Measurements from ENCODE around the gene SLC37A3.

The SLC37A3 gene

DNA sequence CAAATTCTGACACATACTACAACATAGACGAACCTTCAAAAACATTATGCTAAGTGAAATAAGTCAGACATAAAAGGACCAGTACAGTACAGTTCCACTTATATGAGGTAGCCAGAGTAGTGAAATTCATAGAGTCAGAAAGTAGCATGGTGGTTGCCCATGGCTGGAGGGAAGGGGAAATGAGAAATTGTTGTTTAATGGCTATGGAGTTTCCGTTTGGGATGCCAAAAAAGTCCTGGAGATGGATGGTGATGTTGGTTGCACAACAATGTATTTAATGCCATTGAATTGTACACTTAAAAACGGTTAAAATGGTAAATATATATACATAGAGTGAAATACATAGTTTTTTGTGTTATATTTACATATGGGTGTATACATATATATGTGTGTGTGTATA, 2.1 kb upstream of the SLC37A3 start:
- DNase-seq (ENCODE audit: low spot score) = no peak

DNA sequence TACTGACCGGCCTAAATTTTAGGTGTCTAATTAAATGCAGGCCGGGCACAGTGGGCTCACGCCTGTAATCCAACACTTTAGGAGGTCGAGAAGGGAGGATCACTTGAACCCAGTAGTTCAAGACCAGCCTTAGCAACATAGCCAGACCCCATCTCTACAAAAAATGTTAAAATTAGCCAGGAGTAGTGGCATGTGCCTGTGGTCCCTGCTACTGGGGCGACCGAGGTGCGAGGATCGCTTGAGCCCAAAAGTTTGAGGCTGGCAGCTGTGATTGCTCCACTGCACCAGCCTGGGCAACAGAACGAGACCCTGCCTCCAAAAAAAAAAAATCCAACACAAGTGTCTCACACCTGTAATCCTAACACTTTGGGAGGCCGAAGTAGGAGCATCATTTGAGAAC, 491 bp upstream of the SLC37A3 start:
- no peak for DNase-seq (ENCODE audit: low spot score)

DNA sequence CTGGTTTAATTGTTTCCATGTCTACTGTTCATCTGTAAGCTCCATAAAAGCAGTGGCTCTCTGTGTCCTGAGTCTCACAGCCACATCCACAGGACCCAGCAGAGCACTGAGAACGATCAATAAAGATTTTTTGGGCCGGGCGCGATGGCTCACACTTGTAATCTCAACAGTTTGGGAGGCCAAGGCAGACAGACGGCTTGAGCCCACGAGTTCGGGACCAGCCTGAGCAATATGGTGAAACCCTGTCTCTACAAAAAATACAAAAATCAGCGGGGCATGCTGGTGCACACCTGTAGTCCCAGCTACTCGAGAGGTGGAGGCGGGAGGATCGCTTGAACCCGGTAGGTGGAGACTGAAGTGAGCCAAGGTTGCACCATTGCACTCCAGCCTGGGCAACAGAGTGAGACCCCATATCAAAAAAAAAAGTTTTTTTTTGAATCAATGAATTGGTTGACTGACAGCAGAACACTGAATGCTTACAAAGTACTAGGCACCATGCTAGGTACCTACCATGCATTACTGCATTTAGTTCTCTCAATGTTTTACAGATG, 4.5 kb downstream of the SLC37A3 start:
- DNase-seq (ENCODE audit: low spot score) = no peak

DNA sequence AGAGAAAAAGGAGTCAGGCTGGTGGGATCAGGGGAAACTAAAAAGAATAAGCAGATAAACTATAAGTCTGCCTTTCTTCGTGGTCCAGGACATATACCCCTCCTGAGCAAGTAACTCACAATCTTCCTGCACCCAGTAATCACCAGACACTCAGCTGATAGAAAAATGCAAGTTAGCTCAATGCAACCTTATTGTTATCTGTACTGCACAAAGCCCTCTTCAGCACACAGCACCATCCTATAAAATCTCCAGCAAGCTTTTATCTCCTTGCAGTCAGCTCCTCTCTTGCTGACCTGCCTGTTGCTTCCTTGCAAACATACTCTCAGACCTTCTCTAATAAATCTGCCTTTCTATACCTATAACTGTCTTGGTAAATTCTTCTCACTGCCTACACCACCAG, 6.7 kb downstream of the SLC37A3 start:
- DNase-seq (ENCODE audit: low spot score) = no peak

DNA sequence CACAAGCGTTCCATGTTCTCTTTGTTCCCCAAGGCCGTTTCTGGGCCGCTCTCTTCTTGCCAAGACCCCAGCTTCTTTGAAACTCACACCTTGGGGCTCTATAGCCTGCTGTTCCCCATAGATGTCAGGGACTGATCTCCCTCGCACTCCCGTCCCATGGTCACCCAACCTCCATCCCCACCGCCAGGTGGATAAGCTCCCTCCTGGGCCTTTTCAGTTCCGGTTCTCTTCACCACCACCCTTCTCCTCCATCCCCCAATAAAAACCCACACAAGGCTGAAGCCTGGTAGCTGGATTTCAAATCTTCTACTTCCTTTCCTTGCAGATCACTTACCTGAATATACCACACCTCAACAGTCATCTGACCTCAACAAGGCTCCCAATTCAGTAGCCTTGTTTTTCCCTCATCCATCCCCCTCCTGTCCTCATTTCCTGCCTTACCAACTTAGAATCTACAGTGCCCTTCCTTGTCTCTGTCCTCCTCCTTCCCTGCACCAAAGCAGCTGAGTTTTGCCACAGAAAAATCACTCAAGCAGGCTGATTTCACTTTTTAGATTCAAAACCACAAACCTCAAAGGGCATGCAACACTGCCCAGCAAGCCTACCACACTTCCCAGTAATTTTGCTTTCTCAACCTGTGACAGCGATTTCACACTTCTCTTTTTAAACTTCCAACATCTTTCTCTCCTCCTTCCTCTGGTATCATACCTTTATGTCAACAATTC, 7.7 kb downstream of the SLC37A3 start:
- DNase-seq (ENCODE audit: low spot score) = peak; percentile 48

DNA sequence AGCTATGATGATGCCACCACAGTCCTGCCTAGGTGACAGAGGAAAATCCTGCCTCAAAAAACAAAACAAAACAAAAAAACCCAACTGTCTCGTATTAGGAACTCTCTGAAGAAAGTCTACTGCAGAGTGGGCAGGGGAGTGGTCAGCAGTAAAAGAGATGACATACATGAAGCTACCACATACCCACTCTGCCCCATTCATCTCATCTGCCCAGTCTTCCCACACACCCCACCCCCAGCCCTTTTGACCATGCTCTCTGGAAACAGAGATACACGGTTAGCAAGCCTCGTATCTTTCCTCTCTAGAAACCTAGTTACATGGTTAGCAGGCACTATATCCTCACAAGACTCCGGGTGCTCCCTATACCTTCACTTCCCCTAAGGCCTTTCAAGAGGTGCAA, 8.3 kb downstream of the SLC37A3 start:
- DNase-seq (ENCODE audit: low spot score) = no peak

DNA sequence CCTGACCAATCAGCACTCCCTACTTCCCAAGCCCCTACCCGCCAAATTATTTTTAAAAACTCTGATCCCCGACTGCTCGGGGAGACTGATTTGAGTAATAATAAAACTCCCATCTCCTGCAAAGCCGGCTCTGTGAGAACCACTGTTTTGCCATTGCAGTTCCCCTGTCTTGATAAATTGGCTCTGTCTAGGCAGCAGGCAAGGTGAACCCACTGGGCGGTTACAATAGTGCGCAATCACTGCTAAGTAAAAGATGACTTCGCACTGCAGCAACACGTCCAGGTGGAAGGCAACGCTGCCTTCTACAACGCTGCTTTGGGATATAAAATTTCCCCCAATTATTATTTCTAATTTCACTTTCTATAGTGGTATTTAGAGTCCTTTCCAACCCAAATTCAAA, 8.9 kb downstream of the SLC37A3 start:
- no peak for DNase-seq (ENCODE audit: low spot score)

DNA sequence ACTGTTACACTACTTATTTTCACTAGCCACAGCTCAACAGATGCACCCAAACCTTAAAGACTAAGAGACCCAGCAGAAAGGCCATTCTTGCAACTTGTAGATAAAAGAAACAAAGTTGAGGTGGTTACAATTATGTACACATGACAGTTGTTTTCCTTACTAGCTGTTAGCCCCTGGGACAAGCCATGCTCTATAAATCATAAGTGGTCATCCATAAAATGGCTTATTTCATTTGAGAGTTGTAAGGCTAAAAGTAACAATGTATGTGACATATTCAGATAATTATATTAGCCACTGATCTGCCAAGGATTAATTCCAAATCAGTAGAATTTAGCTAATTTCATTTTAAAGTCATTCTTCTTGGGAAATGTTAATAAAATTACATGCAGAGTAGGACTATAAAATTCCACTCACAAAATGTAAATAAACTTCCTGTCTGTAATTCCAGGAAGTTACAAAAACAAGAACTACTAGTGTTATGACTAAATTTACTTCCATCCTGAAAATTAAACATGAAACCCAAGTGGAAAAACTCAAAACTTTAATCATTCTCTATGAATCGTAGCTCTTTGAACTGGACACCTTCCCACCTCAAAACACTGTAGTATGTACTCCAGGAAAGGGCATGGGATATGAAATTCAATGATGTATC, 13.3 kb downstream of the SLC37A3 start:
- DNase-seq (ENCODE audit: low spot score) = no peak

DNA sequence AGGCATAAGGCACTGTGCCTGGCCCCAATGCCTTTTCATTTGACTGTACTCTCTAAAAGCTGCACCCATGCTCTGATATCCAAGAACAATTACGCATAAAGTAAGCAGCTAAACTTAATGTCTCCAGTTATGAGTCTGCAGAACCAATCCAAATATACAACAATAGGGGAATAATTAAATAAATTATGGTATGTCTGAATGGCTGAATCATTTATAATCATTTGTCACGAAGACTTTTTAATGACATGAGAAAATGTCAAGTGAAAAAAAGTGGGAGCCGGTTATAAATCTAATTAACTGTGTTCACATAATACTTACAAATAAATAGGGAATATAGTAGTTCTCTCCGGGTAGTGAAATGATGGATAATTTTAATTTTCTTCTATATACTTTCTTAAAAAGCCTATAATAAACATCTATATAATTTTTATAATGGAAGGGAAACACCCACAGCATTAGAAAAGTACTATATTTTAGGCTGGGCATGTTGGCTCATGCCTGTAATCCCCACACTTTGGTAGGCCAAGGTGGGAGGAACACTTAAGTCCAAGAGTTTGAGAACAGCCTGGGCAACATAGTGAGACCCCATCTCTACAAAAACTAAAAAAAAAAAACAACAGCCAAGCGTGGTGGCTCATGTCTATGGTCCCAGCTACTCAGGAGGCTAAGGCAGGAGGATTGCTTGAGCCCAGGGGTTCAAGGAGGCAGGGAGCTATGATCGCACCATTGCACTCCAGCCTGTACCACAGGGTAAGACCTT, 14.2 kb downstream of the SLC37A3 start:
- no peak for DNase-seq (ENCODE audit: low spot score)

DNA sequence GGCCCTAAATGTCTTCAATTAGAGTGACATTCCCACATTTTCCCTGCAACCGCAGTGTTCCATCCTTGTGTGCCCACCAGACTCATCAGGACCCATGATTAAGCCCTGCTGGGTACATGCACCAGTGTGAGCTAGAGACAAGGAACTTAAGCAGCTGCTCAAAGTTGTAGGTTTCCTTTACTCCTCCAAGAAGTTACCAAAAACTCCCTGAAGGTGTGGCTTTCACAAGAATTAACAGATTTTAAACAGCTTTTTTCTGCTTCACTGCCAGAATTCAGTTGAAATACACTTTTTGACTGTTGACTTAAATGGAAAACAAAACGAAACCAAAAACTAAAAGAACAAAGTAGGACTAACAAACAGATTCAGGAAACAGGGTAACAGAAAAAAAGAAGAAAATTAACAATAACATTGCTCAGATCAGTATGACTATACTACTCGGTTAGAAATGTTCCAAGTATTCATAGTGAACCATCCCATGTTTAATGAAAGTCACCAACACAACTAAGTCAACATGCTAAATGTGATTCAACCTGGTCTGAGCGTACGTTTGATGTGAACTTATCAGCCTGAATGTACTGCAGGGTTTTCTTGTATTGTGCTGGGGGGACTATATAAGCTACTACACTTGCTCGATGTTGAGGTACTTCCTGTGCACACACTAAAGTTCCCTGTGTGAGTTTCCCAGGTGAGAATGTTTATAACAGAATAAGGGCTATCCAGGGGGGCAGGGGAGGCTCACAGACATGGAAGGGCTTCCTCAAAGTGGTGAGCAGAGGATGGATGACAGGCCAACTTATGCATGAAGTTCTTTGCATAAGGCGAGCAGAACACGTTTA, 22.2 kb downstream of the SLC37A3 start:
- no peak for DNase-seq (ENCODE audit: low spot score)

DNA sequence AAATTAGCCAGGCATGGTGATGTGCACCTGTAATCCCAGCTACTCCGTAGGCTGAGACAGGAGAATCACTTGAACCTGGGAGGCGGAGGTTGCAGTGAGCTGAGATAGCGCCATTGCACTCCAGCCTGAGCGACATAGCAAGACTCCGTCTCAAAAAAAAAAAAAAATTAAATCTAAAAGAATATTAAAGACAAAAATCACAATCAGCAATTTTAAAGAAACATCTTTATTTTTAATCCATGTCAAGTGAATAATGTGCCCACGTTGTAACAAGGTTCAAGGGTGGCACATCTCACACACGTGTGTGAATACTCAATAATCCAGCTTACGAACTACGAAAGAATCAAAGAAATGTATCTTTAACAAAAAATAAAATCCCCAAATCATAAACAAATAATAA, 23.0 kb downstream of the SLC37A3 start:
- no peak for DNase-seq (ENCODE audit: low spot score)

DNA sequence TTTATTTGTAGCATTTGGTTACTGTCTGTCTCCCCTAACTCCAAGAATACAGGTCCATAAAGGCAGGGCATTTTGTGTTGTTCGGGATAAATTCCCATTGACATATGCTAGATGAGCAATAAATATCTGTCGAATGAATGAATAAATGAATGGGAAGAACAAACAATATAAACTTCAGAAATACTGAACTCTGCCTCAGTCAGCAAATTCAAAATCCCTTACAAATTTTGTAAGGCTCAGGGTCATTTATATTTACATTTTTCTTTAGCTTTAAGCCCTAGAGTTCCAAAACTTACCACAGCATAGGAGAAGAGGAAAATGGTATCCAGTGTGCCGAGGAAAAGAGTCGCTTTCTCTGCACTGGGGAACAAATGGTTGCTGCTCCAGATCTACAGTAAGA, 29.0 kb downstream of the SLC37A3 start:
- no peak for DNase-seq (ENCODE audit: low spot score)

DNA sequence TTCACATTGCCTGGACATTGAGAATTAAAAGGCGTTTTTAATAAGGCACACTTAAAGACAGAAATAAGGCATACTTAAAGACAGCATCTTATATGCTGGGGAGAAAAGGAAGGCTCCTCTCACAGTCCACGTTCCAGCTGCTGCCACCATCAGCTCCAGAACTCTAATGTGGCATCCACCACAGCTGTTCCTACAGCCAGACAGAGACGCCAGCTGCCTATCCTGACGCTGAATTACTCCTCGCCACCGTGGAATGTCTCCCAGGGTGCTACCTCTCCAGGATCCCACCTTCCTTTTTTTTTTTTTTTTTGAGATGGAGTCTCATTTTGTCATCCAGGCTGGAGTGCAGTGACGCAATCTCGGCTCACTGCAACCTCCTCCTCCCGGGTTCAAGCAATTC, 30.8 kb downstream of the SLC37A3 start:
- DNase-seq (ENCODE audit: low spot score) = no peak

DNA sequence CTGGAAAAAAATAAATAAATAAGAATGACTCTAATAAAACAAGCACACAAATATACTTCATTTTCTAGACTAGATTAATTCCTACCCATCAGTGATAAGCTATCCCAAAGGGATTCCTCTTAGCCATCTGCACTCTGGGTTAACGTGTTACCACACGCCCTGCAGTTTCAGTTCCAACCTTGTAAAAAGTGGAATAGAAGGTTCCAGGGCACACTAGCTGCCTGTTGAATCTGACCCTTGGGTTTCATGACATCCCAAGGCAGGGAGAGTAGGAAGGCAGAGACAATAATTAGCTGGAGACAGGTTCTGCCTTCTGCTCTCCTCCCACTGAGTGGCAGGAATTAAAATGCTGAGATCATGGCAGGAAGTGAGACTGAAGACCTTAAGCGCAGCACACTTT, 33.5 kb downstream of the SLC37A3 start:
- DNase-seq (ENCODE audit: low spot score) = no peak

DNA sequence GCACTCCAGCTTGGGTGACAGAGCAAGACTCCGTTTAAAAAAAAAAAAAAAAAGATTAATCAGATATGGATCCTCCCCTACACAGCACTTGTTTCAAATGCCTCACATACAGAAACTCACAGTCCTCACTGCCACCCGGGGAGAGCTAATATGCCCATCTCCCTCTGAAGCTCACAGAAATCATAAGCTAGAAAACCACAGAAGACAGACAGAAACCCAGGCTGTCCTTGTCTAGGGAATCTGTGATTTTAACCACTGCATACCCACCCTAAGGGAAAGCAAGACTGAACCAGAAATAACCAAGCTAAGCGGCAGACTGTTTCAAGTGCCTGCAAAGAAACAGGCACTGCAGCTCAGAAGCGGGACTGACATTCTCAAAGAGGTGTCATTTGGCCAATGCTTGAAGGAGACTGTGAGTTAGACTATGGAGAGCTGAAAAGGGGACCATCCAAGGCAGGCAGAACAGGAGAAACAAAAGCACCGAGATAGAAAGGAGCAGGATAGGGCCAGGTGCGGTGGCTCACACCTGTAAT, 37.6 kb downstream of the SLC37A3 start:
- DNase-seq (ENCODE audit: low spot score) = no peak

DNA sequence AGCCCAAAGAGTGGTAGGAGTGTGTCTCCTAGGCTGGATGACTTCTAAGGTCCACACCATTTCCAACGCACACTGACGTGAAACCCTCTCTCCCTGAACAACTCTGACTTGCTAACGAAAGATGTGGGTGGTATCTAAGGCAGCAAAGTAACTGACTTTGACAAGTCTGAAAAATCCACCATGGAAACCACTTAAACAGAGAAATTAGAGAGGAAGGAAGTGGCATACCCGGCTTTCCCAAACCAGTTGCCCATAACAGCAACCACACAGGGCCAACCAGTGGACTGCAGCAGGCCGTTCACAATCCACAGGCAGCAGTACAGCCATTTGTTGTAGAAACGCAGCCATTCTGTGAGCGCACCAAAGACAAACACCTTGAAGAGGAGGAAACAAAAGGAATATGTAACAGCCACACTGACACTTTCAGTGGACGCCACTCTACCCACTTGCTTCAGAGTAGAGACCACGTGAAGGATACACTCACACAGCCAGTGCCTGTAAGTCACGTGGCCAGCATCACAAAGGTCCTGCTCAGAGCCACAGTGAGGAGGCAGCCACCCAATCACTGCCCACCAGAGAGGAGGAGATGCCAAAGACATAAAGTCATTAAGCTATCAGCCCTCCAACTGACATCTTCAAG, 39.8 kb downstream of the SLC37A3 start:
- no peak for DNase-seq (ENCODE audit: low spot score)

DNA sequence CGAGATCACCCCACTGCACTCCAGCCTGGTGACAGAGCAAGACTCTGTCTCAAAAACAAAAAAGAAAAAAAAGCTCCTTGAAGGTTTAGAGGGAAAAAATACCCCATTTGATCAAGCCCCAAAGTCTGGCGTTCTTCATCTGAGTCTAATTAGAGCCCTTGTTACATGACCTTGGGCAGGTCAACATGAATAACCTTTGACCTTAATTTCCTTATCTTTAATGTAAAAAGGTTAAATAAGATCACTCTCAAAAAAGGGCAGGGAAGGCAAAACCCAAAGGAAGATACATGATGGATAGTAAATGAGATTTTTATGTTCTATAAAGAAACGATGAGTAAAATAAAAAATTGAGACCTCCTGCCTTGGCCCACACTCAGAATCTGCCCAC, 40.3 kb downstream of the SLC37A3 start:
- DNase-seq (ENCODE audit: low spot score) = no peak

DNA sequence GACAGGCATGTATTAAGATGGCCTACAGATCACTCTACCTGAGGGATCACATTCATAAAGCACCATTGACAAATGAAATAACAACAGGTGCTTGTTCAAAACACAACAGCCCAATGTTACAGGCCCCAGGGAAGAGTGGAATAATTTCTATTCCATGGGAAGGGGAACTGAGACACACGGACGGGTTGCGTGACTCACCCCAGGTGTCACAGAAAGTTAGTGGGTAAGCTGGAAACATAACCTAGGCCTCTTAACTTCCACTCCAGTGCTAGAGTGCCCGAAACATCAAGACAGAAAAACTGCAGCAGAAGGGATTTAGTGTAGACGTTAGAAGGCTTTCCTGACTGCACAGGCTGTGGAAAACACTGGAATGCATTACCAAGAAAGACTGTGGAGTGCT, 48.3 kb downstream of the SLC37A3 start:
- DNase-seq (ENCODE audit: low spot score) = no peak

DNA sequence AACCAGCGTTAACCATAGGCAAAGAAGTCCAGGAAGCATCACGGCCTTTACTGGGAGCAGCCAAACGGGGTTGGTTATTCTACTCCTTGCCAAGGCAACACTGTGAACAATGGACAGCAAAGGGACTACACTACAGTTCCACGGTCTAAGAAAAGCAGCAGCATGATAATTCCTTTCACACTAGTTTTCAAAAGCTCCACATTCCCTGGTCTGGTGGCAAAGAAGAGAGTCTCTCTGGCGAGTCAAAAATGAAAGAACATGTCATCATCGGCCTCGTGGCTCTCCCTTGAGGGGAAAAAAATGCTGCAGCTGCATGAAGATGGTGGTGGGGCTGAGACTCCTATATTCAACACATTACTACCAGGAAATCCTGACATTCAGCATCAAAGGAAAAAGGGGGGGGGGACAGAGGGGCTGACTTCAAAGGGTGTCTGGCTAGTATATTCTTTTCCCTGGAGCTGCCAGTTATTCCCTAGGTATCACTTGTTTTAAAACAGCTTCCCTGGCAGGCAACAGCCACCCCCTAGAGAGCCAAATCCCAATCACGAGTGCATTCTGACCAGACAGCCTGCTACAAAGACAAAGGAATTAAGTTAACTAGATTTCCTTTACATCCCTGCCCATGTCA, 49.1 kb downstream of the SLC37A3 start:
- DNase-seq (ENCODE audit: low spot score) = peak; percentile 70

DNA sequence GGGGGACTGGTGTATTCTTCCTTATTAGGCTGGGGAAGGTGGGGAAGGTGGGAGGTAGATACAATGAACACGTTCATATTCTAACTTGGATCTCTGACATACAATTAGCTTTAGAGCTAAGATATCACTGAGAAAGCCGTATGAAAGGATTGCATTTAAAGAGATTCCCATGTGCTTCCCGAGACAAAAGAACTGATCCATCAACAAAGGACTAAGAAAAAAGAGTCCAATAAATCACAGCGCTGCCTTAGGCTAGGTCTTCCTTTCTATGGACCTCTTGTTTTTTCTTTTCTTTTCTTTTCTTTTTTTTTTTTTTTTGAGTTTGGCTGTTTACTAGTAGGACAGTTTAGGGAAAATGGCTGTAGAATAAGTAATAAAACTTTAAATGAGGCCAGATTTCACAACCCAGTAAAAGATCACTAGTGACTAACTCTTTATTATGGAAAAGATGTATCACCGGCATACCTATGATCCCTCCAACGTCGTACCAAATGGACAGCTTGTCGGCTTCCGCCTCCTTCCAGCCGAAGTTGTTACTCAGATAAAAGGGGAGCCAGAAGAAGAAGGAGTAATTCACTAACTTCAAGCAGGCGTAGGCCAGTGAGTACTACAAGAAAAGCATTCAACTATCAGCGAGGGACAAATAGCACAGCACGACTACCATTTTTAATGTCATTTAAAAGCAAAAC, 50.0 kb downstream of the SLC37A3 start:
- peak; percentile 20 for DNase-seq (ENCODE audit: low spot score)

Data from pons (tissue), 1 donor.